ENCODE data around the gene ALOX12B. TPM values are rescaled to one million over a fixed set of nuclear protein-coding genes. Genes with fewer than 3 reads are reported as not detected.

ALOX12B gene
- total and polyA plus RNA-seq, 2 of the 13 experiments (the other 11 are each of a cell fraction or from before 2014, with no cell fraction given) = 0.13 TPM; not detected in 1

- 3% methylated on average over 29 of the region's 29 CpGs for WGBS (ENCODE audit: low lambda C conversion rate)
- in situ Hi-C loops (cut with HindIII; ENCODE audit: extremely low pct_ligation_motif_present, low pct_unique_long_range_greater_than_20kb) (loop anchor here (5.0 to 10.0 kb wide), 3 partner anchors 33 to 178 kb away; no protein-coding TSS in a partner anchor), intact Hi-C loops (cut with micrococcal nuclease; ENCODE audit: unreplicated experiment) (loop anchor here (2.0 kb wide), 1 partner anchor 15 kb away; no protein-coding TSS in a partner anchor)
- Histone ChIP-seq H3K79me2 (ENCODE audit: insufficient read depth, low read length) (no peaks in the 10 kb centered on the region), H2AFZ (ENCODE audit: low read length) (no peak within 1 kb of the TSS), H3K4me2 (ENCODE audit: low read depth, low read length) (peak within 1 kb of the TSS; percentile 100), H3K27me3 (ENCODE audit: control insufficient read depth in 1 of 2, insufficient read depth in 2 of 2, low read length in 2 of 2) (peaks cover 5 to 39% of the 10 kb centered on the region in 2 experiments), H3K9me3 (ENCODE audit: low read length) (no peaks in the 10 kb centered on the region), H3K4me1 (ENCODE audit: insufficient read depth, low read length) (peaks cover 55% of the 10 kb centered on the region), H3K36me3 (replicated peaks in 1 of 2; ENCODE audit: control insufficient read depth in 1 of 2, insufficient read depth in 2 of 2, low read length in 2 of 2) (no peaks in the 10 kb centered on the region), H3K9ac (ENCODE audit: insufficient read depth, low read depth, low read length) (peak within 1 kb of the TSS; percentile 24; the same call in 1 of the 2 replicates), H4K20me1 (ENCODE audit: insufficient read depth, low read length) (peaks cover 13% of the 10 kb centered on the region; the same call in 1 of the 2 replicates), H3K27ac (ENCODE audit: extremely low read length, insufficient read depth, low read length) (no peak within 1 kb of the TSS), H3K4me3 (replicated peaks in 1 of 3; ENCODE audit: insufficient read depth in 1 of 3, low read depth in 2 of 3, low read length in 3 of 3) (peak within 1 kb of the TSS; percentile 48 to 95 (median 68))
- FAIRE-seq (no peak), DNase-seq (ENCODE audit: low spot score) (no peak), ATAC-seq (no peak)
- ChIA-PET POLR2A (interaction anchor here (1.5 to 2.2 kb wide), 2 partner anchors 49 to 124 kb away, joined by 8 read pairs; partner anchors contain the start of gene CTC1), CTCF (ENCODE audit: low intra/inter-chr PET ratio, low total read pairs) (no interaction called here)
- TF ChIP-seq NFKBIZ (CRISPR knock-in tag; IDR thresholded peaks at IDR 0.05) = no peak
- TF ChIP-seq KDM2A (CRISPR knock-in tag; IDR thresholded peaks at IDR 0.05; ENCODE audit: borderline replicate concordance, low read depth) = 0 out of 2 replicates have a peak, but pooled peaks have one; percentile 3
- TF ChIP-seq ZNF800 (CRISPR knock-in tag; IDR thresholded peaks at IDR 0.05) = peak; percentile 19; the same call in 1 of the 2 replicates
- BruUV-seq (replicated peaks) = no TSS peak
Observed at GRCh38 chr17:8123695-8124349, 36.3 kb upstream of the ALOX12B start, which contains the start of gene HES7. Gene HES7, minus strand, starts transcription at chr17:8124106. Its CDS starts 22 bp downstream, at chr17:8124084.

Data from HepG2 (cell line).